ENCODE data around the gene ATP8A2.

Gene ATP8A2

GRCh38 chr13:25421612-25422011 lies 49.8 kb downstream of the ATP8A2 start:
- TF ChIP-seq CTCF (IDR thresholded peaks at IDR 0.05; ENCODE audit: low read depth, low read length) = no peak
- in situ Hi-C loops (cut with HindIII; ENCODE audit: low sequenced_read_pairs) = no loop called here
- no peak overlapping the region for H3K4me3 ChIP-seq (ENCODE audit: low read depth, low read length)
- DNase-seq (ENCODE audit: low read depth, low spot score) = no peak

GRCh38 chr13:25422153-25422552 lies 50.4 kb downstream of the ATP8A2 start:
- no peak for DNase-seq (ENCODE audit: low read depth, low spot score)
- H3K4me3 ChIP-seq (ENCODE audit: low read depth, low read length) = no peak overlapping the region
- no peak for TF ChIP-seq CTCF (IDR thresholded peaks at IDR 0.05; ENCODE audit: low read depth, low read length)
- in situ Hi-C loops (cut with HindIII; ENCODE audit: low sequenced_read_pairs) = no loop called here

GRCh38 chr13:25423831-25424230 lies 52.1 kb downstream of the ATP8A2 start:
- in situ Hi-C loops (cut with HindIII; ENCODE audit: low sequenced_read_pairs) = no loop called here

GRCh38 chr13:25429466-25429865 lies 57.7 kb downstream of the ATP8A2 start:
- no peak overlapping the region for H3K4me3 ChIP-seq (ENCODE audit: low read depth, low read length)
- in situ Hi-C loops (cut with HindIII; ENCODE audit: low sequenced_read_pairs) = no loop called here

More at GRCh38 chr13:25423831-25424230, 52.1 kb downstream of the ATP8A2 start:
- no peak for TF ChIP-seq CTCF (IDR thresholded peaks at IDR 0.05; ENCODE audit: low read depth, low read length)
- no peak overlapping the region for H3K4me3 ChIP-seq (ENCODE audit: low read depth, low read length)
- DNase-seq (ENCODE audit: low read depth, low spot score) = no peak

GRCh38 chr13:25432691-25433090 lies 60.9 kb downstream of the ATP8A2 start:
- in situ Hi-C loops (cut with HindIII; ENCODE audit: low sequenced_read_pairs) = no loop called here
- peak; percentile 12 for DNase-seq (ENCODE audit: low read depth, low spot score)
- H3K4me3 ChIP-seq (ENCODE audit: low read depth, low read length) = no peak overlapping the region
- TF ChIP-seq CTCF (IDR thresholded peaks at IDR 0.05; ENCODE audit: low read depth, low read length) = no peak

More at GRCh38 chr13:25429466-25429865, 57.7 kb downstream of the ATP8A2 start:
- no peak for TF ChIP-seq CTCF (IDR thresholded peaks at IDR 0.05; ENCODE audit: low read depth, low read length)
- DNase-seq (ENCODE audit: low read depth, low spot score) = no peak

GRCh38 chr13:25440061-25440460 lies 68.3 kb downstream of the ATP8A2 start:
- in situ Hi-C loops (cut with HindIII; ENCODE audit: low sequenced_read_pairs) = no loop called here
- no peak for TF ChIP-seq CTCF (IDR thresholded peaks at IDR 0.05; ENCODE audit: low read depth, low read length)
- no peak for DNase-seq (ENCODE audit: low read depth, low spot score)
- H3K4me3 ChIP-seq (ENCODE audit: low read depth, low read length) = no peak overlapping the region

- no peak overlapping the region for H3K4me3 ChIP-seq (ENCODE audit: low read depth, low read length)
- TF ChIP-seq CTCF (IDR thresholded peaks at IDR 0.05; ENCODE audit: low read depth, low read length) = no peak
- in situ Hi-C loops (cut with HindIII; ENCODE audit: low sequenced_read_pairs) = no loop called here
- DNase-seq (ENCODE audit: low read depth, low spot score) = no peak
Measured at GRCh38 chr13:25446261-25446660, 74.5 kb downstream of the ATP8A2 start.
